NCI-H2196 (cell line): ENCODE results near the gene LILRB2.
"Not testable (repeated sequence)": the region's sequence is repeated elsewhere in the genome, so short reads cannot be mapped to it uniquely, and the experiment has no call there.

Source experiments
- DNase-seq: peaks from one replicate; lab custom pipeline; 2025; ENCODE audit not compliant: unreplicated experiment; lab: John Stamatoyannopoulos, UW

LILRB2 gene

DNA sequence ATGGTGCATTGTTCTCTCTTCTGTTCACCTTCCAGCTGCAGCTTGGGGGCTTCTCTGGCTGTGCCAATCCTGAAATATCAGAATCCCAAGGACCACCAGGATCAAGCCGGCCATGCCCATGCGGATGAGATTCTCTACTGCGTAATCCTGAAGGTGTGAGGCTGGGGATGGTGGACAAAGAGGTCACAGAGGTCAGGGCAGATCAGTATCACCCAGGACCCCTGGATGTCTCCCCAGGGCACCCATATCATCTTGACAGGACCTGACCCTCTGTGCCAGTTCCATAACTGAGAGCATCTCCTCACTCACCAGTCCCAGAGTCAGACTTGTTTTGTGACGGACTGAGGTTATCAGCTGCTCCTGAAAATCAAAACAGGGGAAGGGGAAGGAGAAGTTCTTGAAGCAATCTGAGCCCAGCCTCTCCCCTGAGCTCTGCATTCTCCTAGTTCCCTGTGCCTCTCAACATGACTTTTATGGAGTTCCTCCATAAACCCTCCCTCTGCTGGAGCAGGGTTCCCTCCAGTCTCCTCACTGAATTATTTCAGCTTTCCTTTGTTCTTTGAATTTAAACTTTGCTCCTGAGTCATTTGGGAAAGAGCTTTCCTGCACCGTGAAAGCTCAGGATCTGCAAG, 26.6 kb upstream of the LILRB2 start:
- DNase-seq, result no peak

DNA sequence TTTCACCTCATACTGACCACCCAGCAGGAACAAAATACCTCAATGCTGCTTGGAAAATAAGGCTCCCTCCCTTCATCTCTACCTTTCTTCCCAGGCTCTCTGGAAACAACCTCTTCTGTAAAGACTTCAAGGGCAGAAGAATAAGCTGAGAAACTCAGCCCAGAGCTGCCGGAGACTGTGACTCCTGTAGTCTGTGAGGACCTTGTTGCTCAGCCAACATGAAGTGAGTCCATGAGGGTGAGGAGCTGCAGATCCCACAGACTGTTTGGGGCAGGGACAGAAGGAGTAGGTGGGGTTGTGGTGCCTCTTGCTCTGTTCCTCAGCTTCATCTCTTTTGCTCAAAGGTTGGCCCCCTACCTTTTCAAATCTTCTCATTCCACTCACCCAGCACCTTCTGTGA, 24.2 kb upstream of the LILRB2 start:
- DNase-seq, result no peak

DNA sequence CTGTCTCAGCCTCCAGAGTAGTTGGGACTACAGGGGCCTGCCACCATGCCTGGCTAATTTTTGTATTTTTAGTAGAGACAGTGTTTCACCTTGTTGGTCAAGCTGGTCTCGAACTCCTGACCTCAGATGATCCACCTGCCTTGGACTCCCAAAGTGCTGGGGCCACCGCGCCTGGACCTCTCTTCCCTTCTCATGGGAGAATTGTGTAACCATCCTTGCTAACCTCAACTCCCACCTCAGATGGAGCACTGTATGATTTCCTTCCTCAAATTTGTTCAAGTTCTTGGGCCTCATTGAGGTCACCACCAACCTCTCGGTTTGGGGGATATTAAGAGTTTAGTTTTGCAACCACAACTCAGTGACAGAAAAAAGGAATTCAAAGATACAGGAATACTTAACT, 21.3 kb upstream of the LILRB2 start:
- DNase-seq, result no peak

DNA sequence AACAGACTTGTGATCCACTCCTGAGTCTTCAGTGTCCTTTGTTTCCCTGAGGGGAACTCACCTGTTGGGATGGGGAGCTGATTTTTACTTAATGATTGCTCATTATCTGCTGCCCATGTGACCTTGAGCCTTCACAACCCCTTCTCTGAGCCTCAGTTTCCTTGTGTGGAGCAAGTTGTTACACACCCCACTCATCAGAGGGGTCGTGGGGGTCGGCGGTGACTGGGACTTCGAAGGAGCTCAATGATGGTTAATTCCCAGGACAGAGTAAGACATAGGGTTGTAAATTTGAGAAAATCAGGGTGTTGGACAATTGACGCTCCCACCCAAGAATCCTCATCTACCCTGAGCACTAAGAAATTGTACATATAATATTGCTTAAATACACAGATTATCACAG, 18.6 kb upstream of the LILRB2 start:
- DNase-seq, result no peak

DNA sequence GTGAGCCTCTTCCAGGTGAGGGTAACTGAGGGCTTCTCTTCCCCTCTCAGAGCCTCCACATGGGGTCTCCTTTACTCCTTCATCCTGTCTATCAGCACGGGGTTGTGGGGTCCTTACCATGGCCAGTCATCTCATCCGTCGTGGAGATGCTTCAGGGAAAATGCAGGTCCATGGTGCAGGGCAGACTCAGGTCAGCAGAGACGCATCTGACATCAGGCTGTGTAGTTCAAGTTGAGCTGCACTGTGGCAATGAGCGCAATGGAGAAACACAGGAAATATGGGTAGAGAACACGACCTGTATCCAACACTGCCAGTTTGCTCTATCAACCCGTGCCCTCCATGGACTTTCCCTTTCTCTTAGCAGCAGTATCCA, 18.2 kb upstream of the LILRB2 start:
- no peak for DNase-seq

DNA sequence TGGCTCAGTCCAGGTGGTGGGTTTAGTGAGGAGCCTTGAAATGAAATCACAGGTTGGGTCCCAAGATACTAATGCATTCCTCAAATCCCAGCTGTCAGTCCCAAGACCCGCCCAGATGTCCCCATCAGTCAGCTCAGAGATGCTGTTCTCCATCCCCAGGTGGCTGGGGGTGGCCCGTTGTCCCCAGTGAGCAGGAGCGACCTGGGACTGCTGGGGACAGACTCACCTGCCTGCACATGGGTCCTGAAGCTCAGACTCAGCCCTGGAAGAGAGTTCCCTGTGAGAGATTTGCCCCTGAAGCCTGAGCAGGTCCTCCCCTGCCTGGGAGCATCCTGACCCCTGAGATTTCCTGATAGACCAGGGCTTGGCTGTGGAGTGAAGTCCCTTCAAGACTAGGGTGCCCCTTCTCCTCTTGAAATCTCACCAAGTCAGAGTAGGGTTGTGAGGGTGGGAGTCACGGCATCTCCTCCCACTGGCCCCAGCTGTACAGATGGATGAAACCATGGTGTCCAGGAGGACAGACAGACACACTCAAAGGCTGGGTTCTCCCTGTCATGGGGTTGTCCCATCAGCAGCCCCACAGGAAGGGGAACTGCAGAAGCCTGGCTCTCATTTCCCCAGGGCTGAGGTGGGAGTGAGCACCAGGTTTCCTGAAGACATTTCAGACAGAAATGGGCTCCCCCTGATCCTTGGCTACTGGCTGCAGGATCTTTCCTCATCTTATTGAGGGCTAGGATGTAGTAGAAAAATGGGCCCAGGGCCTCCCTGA, 17.6 kb upstream of the LILRB2 start:
- DNase-seq, result no peak

DNA sequence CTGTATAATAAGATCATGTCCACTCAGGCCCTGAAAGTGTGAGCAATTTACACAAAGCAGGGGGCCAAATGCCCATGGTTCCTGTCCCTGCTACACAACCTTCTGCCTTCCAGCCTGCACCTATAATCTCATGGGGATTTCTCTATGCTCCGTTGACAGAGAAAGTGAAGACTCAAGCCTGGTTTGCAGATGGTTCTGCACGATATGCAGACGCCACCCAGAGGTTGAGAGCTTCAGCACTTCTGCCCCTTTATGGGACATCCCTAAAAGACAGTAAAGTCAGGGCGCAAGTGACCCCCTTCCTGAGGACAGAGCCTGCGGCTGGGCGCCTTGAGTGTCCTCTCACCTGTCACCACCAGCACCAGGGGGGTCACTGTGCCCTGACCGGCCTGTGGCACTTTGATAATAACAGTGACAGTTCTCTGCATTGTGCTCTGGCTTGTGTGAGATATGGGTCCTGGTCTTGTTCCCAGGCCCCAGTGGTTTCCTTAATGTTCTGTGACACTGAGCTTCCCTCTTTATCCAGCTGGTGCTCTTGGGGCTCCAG, 16.9 kb upstream of the LILRB2 start:
- DNase-seq, result no peak

DNA sequence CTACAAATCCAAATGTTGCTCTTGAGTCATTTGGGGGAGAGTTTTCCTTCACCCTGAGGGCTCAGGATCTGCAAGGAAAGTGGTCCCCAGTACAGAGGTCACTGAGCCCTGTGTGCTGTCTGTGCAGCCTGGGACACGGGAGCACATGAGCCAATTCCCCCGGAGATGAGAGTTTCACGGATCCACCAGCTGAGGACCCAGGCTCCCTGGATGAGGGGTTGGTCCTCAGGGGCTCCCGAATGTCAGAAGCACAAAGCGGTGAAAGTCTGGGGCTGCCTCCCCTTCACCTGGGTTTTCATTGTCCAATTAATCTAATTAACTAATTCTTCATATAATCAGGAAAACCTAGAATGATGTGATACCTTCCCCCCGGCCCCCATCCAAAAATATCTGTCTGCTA, 13.6 kb upstream of the LILRB2 start:
- no peak for DNase-seq

DNA sequence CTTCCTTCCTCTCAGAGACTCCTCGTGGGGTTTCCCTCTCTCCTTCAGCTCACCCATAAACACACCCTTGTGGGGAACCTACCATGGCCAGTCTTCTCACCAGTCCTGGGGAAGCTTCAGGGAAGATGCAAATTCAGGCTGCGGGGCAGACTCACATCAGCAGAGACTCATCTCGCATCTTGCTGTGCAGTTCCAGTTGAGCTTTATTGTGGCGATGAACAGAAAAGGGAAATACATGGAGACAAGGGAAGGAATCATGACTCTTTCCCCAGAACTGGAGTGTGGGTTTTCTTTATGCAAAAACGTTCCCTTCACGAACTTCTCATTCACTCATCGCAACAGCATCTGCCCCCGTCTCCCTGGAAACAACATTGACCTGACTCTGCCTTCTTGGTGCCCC, 8.2 kb upstream of the LILRB2 start:
- not testable (repeated sequence) for DNase-seq

DNA sequence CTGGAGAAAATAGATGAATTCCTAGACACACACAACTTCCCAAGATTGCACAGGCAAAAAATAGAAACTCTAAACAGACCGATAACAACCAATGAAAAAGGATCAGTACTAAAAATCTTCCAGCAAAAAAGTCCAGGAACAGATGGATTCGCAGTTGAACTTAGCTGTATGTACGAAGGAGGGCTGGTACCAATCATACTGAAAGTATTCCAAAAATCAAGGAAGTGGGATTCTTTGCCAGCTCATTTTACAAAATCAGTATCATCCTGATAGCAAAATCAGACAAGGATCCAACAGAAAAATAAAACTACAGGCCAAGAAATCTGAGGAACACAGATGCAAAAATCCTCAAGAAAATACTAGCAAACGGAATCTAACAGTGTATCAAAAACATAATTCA, 6.5 kb upstream of the LILRB2 start:
- DNase-seq, result no peak

DNA sequence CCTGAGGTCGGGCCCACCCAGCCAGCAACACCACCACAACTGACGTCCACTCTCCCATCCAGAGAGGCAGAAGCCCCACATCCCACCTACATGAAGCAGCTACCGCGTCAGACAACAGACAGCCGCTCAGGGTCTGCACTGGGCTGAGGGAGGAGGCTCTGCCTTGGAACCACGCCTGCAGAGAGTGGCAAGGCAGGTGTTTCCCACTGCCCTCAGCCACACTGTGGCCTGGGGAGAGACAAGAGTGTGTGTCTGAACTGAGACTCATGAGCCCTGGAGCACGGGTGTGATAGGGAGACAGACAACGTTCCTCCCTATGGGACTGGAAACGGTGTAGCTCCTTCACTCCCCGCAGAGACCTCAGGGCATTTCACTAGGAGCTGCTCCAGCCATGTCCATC, 5.4 kb upstream of the LILRB2 start:
- not testable (repeated sequence) for DNase-seq

DNA sequence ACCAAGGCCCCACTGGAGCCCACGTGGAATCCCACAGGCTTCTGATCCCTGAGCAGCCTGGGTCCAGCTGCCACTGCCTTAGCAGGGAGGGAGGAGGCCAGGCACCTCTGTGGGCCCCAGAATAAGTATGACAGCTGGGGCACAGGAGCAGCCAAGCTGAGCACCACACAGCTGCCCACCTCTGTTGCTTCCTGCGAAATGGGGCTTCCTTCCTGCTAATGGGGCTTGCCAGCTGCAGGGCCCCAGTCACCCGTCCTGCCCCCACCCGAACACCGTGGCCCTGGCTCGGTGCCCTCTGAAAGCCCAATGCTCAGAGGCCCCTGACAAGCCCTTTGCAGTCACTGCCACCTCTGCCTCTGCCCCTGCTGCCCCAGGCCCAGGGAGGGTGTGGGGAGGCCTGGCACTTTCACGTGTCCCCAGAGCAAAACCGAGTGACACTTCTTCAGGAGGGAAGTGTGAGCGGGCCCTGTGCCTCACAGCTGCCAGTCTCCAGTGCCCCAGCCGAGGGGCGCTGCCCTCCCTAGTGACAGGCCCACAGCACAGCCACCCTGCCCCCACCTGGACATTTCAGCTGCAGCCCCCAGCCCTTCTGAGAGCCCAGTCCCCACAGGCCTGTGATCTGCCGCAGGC, 4.6 kb upstream of the LILRB2 start:
- not testable (repeated sequence) for DNase-seq

DNA sequence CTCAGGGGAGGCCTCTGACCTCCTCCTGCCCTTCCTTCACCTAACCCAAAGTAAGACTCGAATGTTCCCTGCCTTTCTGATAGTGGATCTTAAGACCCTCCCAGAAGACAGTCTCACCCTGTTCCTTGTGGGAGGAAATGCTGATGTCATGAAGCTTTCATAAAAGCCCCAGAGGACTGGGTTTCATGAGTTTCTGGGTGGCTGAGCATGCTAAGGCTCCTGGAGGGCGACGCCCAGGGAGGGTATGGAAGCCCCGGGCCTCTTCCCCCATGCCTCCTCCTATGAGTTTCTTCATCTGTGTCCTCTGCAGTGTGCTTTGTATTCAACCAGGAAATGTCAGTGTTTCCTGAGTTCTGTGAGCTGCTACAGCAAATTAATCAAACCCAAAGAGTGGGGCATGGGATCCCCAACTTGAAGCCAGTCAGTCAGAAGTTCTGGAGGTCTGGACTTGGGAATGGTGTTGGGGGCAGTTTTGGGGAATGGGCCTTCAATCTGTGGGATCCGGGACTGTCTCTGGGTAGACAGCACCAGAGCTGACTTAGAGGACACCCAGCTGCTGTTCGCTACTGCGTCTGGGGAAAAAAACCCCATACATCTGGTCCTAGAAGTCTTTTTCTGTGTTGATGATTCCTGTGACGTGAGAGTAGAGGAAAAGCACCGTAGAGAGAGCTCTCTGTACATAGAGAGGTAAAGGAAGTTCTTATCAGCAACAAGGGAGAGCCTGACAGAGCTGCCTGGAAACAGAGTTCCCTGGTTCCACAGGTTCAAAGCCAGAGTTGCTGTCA, 2.0 kb upstream of the LILRB2 start:
- DNase-seq, result no peak

DNA sequence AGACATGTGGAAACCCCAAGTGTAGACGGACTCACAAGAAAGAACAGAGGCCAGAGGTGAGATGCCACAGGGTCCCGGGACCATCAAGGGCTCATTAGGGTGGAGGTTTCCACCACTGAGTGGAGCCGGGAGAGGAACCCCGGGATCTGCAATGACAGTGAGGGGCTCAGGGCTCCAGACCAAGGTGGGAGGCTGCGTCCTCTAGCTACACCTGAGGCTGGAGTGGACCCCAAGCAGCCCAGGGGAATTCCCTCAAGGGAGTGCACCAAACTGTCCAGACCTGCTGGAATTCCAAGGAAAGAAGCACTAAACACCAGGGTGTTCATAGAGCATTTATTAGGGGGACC, 792 bp upstream of the LILRB2 start:
- DNase-seq, result not testable (repeated sequence)

DNA sequence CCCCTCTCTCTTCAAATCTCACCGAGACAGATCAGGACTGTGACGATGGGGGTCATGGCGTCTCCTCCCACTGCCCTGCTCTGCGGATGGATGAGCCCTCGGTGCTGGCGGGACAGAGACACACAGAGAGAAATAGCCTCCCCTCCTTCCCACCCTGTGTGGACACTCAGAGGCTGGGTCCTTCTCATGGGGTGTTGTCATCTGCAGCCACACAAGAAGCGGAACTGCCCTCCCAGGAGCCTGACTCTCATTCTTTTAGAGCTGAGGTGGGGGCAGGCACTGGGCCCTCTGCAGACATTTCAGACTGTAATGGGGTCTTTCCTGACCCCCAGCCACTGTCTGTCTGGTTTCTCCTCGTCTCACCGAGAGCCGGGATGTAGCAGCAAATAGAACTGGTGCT, 469 bp downstream of the LILRB2 start:
- DNase-seq, result not testable (repeated sequence)

DNA sequence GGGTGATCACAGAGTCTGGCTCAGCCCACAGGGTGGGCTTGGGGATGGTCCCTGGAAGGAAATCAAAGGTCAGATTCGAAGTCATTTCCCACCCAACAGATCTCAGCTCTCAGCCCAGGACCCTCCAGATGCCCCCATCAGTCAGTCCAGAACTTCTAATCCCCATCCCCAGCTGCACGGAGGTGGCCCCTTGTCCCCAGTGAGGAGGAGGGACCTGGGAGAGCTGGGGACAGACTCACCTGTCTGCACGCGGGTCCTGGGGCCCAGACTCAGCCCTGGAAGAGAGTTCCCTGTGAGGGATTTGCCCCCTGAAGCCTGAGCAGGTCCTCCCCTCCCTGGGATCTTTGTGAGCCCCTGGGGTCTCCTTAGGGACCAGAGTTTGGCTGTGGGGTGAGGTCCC, 885 bp downstream of the LILRB2 start:
- DNase-seq, result not testable (repeated sequence)

DNA sequence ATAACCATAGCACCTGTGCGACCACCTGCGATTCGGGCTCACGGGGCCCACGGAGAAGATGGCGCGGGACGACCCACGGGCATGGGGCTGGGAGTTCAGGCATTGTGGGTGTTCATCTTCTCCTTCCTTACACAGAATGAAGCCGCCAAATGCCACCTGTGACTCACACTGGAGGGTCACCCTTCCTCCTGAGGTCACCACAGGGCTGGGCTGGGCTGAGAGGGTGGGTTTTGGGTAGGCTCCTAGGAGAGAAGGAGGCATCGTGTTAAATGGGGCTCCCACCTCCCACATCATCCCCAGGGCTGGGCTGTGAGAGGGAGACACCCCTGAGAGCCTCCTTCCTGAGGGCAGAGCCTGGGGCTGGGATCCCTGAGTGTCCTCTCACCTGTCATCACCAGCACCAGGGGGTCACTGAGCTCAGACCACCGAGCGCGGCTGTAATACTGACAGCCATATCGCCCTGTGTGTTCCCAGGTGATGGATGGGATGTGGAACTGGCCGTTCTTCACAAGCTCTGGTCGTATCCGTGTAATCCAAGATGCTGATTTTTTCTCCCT, 1.4 kb downstream of the LILRB2 start:
- DNase-seq, result no peak

DNA sequence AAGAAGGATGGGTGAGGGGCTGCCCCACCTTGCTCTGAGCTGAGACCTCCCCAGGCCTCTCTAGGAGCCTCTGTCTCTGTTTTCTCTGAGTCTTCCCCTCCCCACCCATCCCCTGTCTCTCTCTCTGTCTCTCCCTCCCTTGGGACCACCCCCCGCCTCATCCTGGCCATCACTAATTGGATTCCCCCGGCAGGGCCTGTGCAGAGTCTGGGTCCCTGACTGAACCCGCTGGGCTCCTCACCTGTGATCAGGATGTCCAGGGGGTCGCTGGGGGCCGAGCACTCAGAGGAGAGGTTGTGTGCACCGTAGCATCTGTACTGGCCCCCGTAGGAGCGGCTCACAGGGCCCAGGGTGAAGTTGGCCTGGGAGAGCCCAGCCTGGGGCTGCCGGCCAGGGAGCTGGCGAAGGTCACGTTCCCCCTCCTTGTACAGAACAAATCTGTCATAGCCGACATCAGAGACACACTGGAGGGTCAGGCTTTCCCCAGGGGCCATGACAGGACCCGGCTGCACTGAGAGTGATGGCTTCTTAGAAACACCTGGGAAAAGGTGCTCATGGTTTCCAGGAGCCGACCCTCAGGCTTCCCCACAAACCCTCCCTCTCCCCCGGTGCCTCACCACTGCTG, 2.2 kb downstream of the LILRB2 start:
- DNase-seq, result not testable (repeated sequence)

DNA sequence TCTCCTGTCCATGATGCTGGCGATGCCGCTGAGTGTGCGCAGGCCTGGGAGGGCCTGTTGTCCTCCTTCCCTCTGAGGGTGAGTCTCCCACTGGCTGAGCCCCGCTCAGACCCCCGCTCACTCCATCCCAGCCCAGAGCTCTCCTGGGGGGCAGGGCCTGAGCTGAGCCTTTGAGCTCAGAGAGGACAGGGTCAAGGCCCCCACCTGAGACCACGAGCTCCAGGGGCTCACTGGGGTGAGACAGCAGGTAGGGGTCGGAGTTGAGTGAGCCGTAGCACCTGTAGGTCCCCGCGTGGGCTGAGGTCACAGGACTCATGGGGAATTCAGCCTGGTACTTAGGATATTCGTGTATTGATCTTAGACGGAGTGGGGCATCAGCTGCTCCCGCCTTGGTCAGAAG, 2.9 kb downstream of the LILRB2 start:
- not testable (repeated sequence) for DNase-seq

DNA sequence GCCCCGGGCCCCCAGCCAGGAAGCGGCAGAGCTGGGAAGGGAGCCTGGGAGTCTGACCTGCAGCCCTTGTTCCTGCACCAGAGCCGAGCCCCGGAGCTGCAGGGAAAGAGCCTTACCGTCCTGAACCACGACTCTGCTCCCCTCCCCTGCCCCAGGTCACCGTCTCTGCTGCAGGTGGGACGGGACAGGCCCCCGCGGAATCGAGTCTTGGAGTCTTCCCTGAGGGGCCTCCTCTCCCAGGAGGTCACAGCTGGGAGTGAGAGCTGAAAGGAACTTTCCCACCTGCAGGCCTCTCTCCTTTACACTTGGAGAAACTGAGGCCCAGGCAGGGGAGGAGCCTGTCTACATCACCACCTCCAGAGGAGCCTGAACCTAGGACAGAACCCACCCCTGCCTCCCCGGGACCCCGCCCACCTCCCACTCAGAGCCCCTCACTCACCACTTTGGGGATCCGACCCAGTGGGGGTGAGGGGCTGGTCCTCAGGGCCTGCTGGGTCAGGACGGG, 3.7 kb downstream of the LILRB2 start:
- DNase-seq, result not testable (repeated sequence)
